Kidney (tissue), 14 donors: Measurements from ENCODE around the gene ANKS1A. TPM values are rescaled to one million over a fixed set of nuclear protein-coding genes. Genes with fewer than 3 reads are reported as not detected.

Experiments used
- DNase-seq, 5 donors: peaks; one replicate each; pipeline ENCODE4 v3.0.0-alpha.2; 2013 to 2020
- FAIRE-seq: peaks from 2 replicates; lab custom pipeline; 2012; peaks lifted over from hg19 to GRCh38; lab: Jason Lieb, UNC
- H3K27ac ChIP-seq, 2 donors: one replicate each; pipeline ENCODE4 v1.7.0; 2013; ENCODE audit warnings: low read depth in 2 of 2, low read length in 2 of 2, inconsistent platforms in 1 of 2
- H3K27me3 ChIP-seq: one replicate; pipeline ENCODE4 v1.7.1; 2013; ENCODE audit warnings: low read length, inconsistent platforms; ENCODE audit not compliant: control insufficient read depth, insufficient read depth
- H3K36me3 ChIP-seq, 3 donors: one replicate each; pipeline versions ENCODE4 v1.7.0 to v1.7.1; 2013; ENCODE audit warnings: low read length in 3 of 3, control low read depth in 1 of 3, inconsistent platforms in 1 of 3; ENCODE audit not compliant: insufficient read depth in 3 of 3, control insufficient read depth in 2 of 3
- H3K4me1 ChIP-seq, 3 donors: one replicate each; pipeline versions ENCODE4 v1.7.0 to v1.7.1; 2013; ENCODE audit warnings: low read length in 3 of 3, inconsistent platforms in 1 of 3, low read depth in 1 of 3; ENCODE audit not compliant: control insufficient read depth in 2 of 3, insufficient read depth in 2 of 3
- H3K4me3 ChIP-seq, 3 donors: one replicate each; pipeline versions ENCODE4 v1.7.0 to v1.8.1; 2013; ENCODE audit warnings: low read length in 3 of 3, control low read depth in 1 of 3, inconsistent platforms in 1 of 3
- H3K9ac ChIP-seq, 3 donors: one replicate each; pipeline versions ENCODE4 v1.7.0 to v1.7.1; 2013; ENCODE audit warnings: low read length in 3 of 3, control low read depth in 1 of 3, inconsistent platforms in 1 of 3
- H3K9me3 ChIP-seq, 3 donors: one replicate each; pipeline versions ENCODE4 v1.7.0 to v1.7.1; 2013; ENCODE audit warnings: low read length in 3 of 3, control low read depth in 1 of 3, inconsistent platforms in 1 of 3; ENCODE audit not compliant: control insufficient read depth in 2 of 3, insufficient read depth in 1 of 3
- CTCF ChIP-seq: IDR thresholded peaks from 3 replicates; pipeline ENCODE4 v1.5.1; 2012; ENCODE audit warnings: mild to moderate bottlenecking, moderate library complexity, borderline replicate concordance; ENCODE audit not compliant: insufficient read depth; ENCODE audit errors: extremely low read depth
- intact Hi-C: fragments of 100-400 bp; cut with DNase I; formaldehyde crosslinking; loops from one replicate; pipeline ENCODE4 v1.11.1; 2022
- polyA plus RNA-seq: library from polyadenylated mRNA; stranded (reverse); fragments of 350-450 nt; fragmentation: Illumina TruSeq; extraction: RNeasy Lipid Tissue Mini Kit (QIAGEN cat#74804); gene quantifications from one replicate; pipeline ENCODE4 v1.2.3, GENCODE V29; 2014; ENCODE audit warnings: low read depth, low replicate concordance; ENCODE audit not compliant: insufficient read depth
- total RNA-seq: library from RNA; stranded (reverse); fragmentation: NEBNext Ultra II Directional; extraction: Animal tissue kit (Norgen Biotek cat#: 25700); gene quantifications from one replicate; pipeline ENCODE4 v1.2.1, GENCODE V29; 2021
- donor health status: control.
- donor health status: control.
- donor health status: control.
- donor health status: control.
- donor health status: control.
- donor health status: DM: yes; HTN: yes; CAD: no.
- donor health status: Normal renal cell carcinoma (clear cell type).

The ANKS1A gene
- total and polyA plus RNA-seq, 2 donors from 2014 or later, result 9.4 to 25.9 TPM

- no peaks in the 10 kb centered on the region for H3K4me1 ChIP-seq
- H3K9me3 ChIP-seq, result no peaks in the 10 kb centered on the region
- FAIRE-seq (no peak), DNase-seq (no peak)
- peaks cover 3 to 33% (median 23%) of the 10 kb centered on the region in 3 donors for H3K36me3 ChIP-seq
- H3K4me3 ChIP-seq, result no peak overlapping the region
- no peaks in the 10 kb centered on the region for H3K27me3 ChIP-seq
- H3K27ac ChIP-seq, result no peak overlapping the region
- intact Hi-C loops, result no loop called here
- TF ChIP-seq CTCF, result no peak
- H3K9ac ChIP-seq, result no peak overlapping the region
These were observed 172.1 kb downstream of the ANKS1A start for GRCh38 chr6:35061102-35061615.

DNA sequence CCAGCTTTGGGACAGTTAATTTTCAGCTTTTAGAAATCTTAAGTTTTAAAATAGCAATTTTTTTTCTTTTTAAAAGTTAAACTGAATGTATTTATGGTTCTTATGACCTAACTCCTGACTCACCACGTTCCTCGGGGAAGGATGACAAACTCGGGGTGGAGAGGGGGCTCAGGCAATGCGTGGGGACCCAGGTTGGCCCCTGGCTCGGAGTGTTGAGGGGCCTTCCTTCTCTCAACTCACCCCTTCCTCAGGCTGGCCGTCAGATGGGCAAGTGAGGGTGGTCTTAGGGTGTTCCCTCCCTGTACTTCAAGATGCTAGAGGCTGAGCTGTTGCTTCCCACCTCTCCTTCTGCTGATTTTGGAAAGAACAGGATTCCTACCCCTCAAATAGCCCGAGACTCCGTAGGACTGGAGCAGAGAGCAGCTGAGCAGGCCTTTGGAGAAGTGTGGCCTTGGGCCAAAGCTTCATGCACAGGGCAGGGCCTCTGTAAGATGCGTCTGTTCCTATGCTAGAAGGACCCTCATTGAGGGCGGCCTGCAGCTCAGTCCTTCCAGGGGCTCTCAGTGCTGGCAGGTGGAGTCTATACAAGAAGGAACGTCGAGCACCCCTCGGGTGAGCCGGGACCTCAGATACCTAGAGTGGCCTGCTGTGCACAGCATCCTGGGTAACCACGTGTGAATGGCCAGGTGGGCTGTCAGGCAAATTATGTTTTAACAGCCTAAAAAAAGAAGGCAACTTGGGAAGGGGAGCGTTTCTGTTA, 172.8 kb downstream of the ANKS1A start:
- H3K36me3 ChIP-seq, result peaks cover 3 to 33% (median 26%) of the 10 kb centered on the region in 3 donors
- no peak overlapping the region for H3K27ac ChIP-seq
- no peaks in the 10 kb centered on the region for H3K4me1 ChIP-seq
- no peaks in the 10 kb centered on the region for H3K27me3 ChIP-seq
- H3K4me3 ChIP-seq, result no peak overlapping the region
- intact Hi-C loops, result no loop called here
- no peak for TF ChIP-seq CTCF
- FAIRE-seq (no peak), DNase-seq (peak in 1 of 5 donors; percentile 30)
- no peaks in the 10 kb centered on the region for H3K9me3 ChIP-seq
- H3K9ac ChIP-seq, result no peak overlapping the region

DNA sequence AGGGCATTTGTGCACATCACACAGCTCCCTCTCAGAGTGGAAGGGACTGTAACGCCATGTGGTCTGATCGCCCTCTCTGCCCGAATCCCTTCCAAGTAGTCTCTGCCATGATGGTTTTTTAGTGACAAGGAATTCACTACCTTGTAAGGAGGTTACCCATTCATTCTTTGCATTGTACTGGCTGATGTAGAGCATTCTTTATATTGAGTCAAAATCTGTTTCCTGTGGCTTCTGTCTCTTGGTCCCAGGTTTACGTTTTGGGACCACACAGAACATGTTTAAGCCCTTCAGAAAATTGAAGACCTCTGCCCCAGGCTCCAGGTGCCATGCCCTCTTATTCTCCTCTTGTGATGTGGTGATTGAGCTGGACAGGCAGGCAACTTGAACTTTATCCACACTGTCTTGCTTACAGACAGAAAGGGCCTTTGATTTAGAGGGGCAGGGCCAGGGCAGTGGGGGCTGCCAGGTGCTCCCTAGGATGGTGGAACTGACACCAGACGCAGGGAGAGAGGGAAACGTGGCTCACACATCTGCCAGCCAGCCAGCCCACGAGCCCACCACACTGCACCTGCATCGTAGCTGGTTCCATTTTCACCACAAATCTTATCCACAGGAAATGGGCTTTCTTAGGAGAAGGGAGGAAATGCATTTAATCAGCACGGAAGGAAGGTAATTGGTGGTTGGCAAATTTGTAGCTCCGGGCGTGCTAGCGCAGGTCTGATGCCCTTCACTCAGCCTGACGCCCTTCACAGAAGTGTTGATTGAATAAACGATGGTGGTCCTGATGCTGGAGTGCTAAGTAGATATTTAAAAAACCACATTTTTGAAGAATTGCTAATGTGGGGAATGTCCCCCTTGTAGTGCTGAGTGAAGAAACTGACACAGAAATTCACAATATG, 173.9 kb downstream of the ANKS1A start:
- intact Hi-C loops, result no loop called here
- Histone ChIP-seq H3K9me3 (no peaks in the 10 kb centered on the region), H3K4me1 (no peaks in the 10 kb centered on the region), H3K27me3 (no peaks in the 10 kb centered on the region), H3K9ac (no peak overlapping the region), H3K27ac (no peak overlapping the region), H3K4me3 (no peak overlapping the region), H3K36me3 (peaks cover 3 to 33% (median 26%) of the 10 kb centered on the region in 3 donors)
- TF ChIP-seq CTCF, result no peak
- DNase-seq, result no peak
- FAIRE-seq, result no peak
